Nucleus accumbens (tissue), 56 donors: ENCODE measurements around the gene CCNG1.

Source experiments
- DNase-seq, 56 donors: peaks; one replicate each; lab custom pipeline; 2025; lab: John Stamatoyannopoulos, UW

The CCNG1 gene

GRCh38 chr5:163478126-163478981 lies 41.0 kb downstream of the CCNG1 start:
- DNase-seq = no peak

DNA sequence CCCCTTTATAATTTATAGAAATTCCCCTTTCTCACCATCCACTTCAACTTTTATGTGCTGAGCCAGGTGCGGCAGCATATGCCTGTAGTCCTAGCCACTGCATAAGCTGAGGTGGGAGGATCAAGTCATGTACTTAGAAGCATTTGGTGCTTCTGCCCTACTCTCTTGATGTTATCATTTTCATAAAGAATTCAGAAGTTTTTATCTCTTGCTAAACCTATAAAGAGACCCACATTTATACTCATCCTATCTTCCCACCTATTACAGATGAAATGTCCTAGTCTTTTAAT lies 41.5 kb downstream of the CCNG1 start:
- DNase-seq = no peak

- DNase-seq = no peak
These were observed 51.8 kb downstream of the CCNG1 start for GRCh38 chr5:163489055-163489744.

DNA sequence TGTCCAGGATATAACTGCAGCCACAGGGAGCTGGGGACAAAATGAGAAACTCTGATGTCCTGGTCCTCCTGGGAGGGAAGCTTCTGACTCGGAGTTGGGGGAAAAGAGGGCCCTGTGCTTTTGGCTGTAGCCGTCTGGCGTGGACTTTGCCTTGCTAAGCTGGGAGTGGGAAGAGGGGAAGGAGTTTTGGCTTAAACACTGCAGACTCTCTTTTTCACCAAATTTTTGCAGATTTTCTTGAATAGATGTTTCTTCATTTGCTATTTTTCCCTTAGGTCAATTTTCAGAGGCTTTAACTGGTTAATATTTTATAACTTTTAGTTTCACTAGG lies 52.3 kb downstream of the CCNG1 start:
- DNase-seq = no peak
